Measurements from ENCODE around the gene EEF1AKMT3. TPM values are rescaled to one million over a fixed set of nuclear protein-coding genes. Genes with fewer than 3 reads are reported as not detected.
"Not testable (repeated sequence)": the region's sequence is repeated elsewhere in the genome, so short reads cannot be mapped to it uniquely, and the experiment has no call there.

EEF1AKMT3 gene
- polyA plus RNA-seq, 4 donors, result 9.1 to 13.5 (median 12.4) TPM

- no peak for DNase-seq (ENCODE audit: low read depth in 4 of 4, low spot score in 2 of 4)
Measured at GRCh38 chr12:57763881-57764661, 8.3 kb upstream of the EEF1AKMT3 start.

- no peak for DNase-seq (ENCODE audit: low read depth in 4 of 4, low spot score in 2 of 4)
Measured at GRCh38 chr12:57764662-57765002, 7.8 kb upstream of the EEF1AKMT3 start.

GRCh38 chr12:57765003-57765697 lies 7.3 kb upstream of the EEF1AKMT3 start:
- DNase-seq (ENCODE audit: low read depth in 4 of 4, low spot score in 2 of 4), result no peak

- no peak for DNase-seq (ENCODE audit: low read depth in 4 of 4, low spot score in 2 of 4)
Measured at GRCh38 chr12:57765698-57766463, 6.5 kb upstream of the EEF1AKMT3 start.

- no peak for DNase-seq (ENCODE audit: low read depth in 4 of 4, low spot score in 2 of 4)
Measured at GRCh38 chr12:57766464-57767304, 5.7 kb upstream of the EEF1AKMT3 start, which contains the start of gene CYP27B1. Gene CYP27B1 (minus strand): TSS chr12:57767078. CDS start chr12:57767041, 37 bp downstream.

GRCh38 chr12:57767305-57767698 lies 5.1 kb upstream of the EEF1AKMT3 start:
- no peak for DNase-seq (ENCODE audit: low read depth in 4 of 4, low spot score in 2 of 4)

GRCh38 chr12:57767876-57768275 lies 4.5 kb upstream of the EEF1AKMT3 start:
- no peak for DNase-seq (ENCODE audit: low read depth in 4 of 4, low spot score in 2 of 4)

- DNase-seq (ENCODE audit: low read depth in 4 of 4, low spot score in 2 of 4), result no peak
Measured at GRCh38 chr12:57769594-57769993, 2.8 kb upstream of the EEF1AKMT3 start.

GRCh38 chr12:57770734-57771133 lies 1.7 kb upstream of the EEF1AKMT3 start:
- DNase-seq (ENCODE audit: low read depth in 4 of 4, low spot score in 2 of 4), result no peak

- peak in 2 of 4 donors; percentile 87 to 88 for DNase-seq (ENCODE audit: low read depth in 4 of 4, low spot score in 2 of 4)
Measured at GRCh38 chr12:57771236-57771872, 1.1 kb upstream of the EEF1AKMT3 start.

- peak; percentile 86 to 96 (median 94) for DNase-seq (ENCODE audit: low read depth in 4 of 4, low spot score in 2 of 4)
Measured at GRCh38 chr12:57771873-57772428, 463 bp upstream of the EEF1AKMT3 start, which contains the start of gene METTL1. Gene METTL1 (minus strand): TSS chr12:57772105. CDS start chr12:57772083, 22 bp downstream.

- DNase-seq (ENCODE audit: low read depth in 4 of 4, low spot score in 2 of 4), result not testable (repeated sequence)
Measured at GRCh38 chr12:57774634-57775033, 2.2 kb downstream of the EEF1AKMT3 start.

GRCh38 chr12:57775044-57775443 lies 2.6 kb downstream of the EEF1AKMT3 start:
- no peak for DNase-seq (ENCODE audit: low read depth in 4 of 4, low spot score in 2 of 4)

- no peak for DNase-seq (ENCODE audit: low read depth in 4 of 4, low spot score in 2 of 4)
Measured at GRCh38 chr12:57775563-57776246, 3.3 kb downstream of the EEF1AKMT3 start.

GRCh38 chr12:57776247-57776587 lies 3.8 kb downstream of the EEF1AKMT3 start:
- DNase-seq (ENCODE audit: low read depth in 4 of 4, low spot score in 2 of 4), result no peak

- DNase-seq (ENCODE audit: low read depth in 4 of 4, low spot score in 2 of 4), result no peak
Measured at GRCh38 chr12:57777367-57777766, 5.0 kb downstream of the EEF1AKMT3 start.

GRCh38 chr12:57777911-57778310 lies 5.5 kb downstream of the EEF1AKMT3 start:
- no peak for DNase-seq (ENCODE audit: low read depth in 4 of 4, low spot score in 2 of 4)

- no peak for DNase-seq (ENCODE audit: low read depth in 4 of 4, low spot score in 2 of 4)
Measured at GRCh38 chr12:57779736-57780135, 7.3 kb downstream of the EEF1AKMT3 start.
